Loucy (cell line): ENCODE measurements around the gene POLR2I.

ENCODE experiments used
- EZH2phosphoT487 ChIP-seq: fragments of 200-600 bp; IDR thresholded peaks from 2 replicates; pipeline ENCODE4 v1.6.1; 2018; ENCODE audit warnings: antibody characterized with exemption, mild to moderate bottlenecking, moderate library complexity, borderline replicate concordance
- TF ChIP-seq, protein P1 (sequence below): fragments of 200-600 bp; sonication (generic); conservative IDR thresholded peaks from 2 replicates; pipeline ENCODE4 v1.5.1; 2014; ENCODE audit warnings: mild to moderate bottlenecking, antibody characterized with exemption, low read length

DNA sequence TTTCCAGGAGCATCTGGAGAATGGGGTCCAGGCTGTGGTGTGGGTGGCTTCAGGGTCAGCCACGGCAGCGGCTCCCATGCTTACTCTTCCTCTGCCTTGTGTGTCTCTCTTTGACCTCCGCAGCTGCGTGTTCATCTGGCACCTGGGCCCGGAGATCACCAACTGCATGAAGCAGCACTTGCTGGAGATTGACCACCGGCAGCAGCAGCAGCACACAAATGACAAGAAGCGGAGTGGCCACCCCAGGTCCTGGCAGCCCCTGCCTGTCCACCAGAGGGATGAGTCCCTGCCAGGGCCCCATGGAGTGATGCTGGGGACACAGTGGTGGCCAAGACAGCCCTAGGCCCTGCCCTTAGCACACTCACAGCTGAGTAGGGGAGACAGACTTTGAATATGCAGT is 22.1 kb downstream of the POLR2I start:
- TF ChIP-seq, protein P1, sequence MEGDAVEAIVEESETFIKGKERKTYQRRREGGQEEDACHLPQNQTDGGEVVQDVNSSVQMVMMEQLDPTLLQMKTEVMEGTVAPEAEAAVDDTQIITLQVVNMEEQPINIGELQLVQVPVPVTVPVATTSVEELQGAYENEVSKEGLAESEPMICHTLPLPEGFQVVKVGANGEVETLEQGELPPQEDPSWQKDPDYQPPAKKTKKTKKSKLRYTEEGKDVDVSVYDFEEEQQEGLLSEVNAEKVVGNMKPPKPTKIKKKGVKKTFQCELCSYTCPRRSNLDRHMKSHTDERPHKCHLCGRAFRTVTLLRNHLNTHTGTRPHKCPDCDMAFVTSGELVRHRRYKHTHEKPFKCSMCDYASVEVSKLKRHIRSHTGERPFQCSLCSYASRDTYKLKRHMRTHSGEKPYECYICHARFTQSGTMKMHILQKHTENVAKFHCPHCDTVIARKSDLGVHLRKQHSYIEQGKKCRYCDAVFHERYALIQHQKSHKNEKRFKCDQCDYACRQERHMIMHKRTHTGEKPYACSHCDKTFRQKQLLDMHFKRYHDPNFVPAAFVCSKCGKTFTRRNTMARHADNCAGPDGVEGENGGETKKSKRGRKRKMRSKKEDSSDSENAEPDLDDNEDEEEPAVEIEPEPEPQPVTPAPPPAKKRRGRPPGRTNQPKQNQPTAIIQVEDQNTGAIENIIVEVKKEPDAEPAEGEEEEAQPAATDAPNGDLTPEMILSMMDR: no peak
- no peak for TF ChIP-seq EZH2phosphoT487
